ENCODE data around the gene TRAF6.
A peak's percentile ranks its signal among the peaks of the same experiment; 100 is the strongest.
"Not testable (repeated sequence)": the region's sequence is repeated elsewhere in the genome, so short reads cannot be mapped to it uniquely, and the experiment has no call there.

Gene TRAF6

DNA sequence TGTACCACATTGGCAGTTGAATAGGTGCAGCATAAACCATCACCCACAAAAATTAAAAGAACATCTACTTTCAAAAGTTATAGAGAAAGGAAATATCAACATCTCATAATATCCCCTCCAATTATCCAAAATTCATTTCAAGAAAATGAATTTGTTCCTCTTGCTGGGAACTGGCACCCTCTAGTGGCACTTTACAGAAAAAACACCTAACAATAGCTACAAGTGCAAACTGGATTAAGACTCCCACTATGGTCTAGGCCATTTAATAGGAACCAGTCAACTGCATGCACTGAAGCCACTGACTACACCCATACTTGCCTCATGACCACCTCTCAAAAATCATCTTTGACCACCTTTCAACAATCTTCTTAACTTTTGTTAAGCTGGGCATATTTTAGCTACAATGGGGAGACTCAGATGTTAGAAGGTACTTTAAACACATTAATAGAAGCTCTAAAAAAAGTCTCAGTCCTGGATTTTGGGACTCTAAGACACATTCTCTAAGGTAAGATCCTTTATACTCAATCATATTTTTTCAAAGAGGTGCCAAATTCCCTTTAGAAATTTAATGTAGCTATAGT lies 17.3 kb downstream of the TRAF6 start:
- no peak for DNase-seq (ENCODE audit: low spot score)

DNA sequence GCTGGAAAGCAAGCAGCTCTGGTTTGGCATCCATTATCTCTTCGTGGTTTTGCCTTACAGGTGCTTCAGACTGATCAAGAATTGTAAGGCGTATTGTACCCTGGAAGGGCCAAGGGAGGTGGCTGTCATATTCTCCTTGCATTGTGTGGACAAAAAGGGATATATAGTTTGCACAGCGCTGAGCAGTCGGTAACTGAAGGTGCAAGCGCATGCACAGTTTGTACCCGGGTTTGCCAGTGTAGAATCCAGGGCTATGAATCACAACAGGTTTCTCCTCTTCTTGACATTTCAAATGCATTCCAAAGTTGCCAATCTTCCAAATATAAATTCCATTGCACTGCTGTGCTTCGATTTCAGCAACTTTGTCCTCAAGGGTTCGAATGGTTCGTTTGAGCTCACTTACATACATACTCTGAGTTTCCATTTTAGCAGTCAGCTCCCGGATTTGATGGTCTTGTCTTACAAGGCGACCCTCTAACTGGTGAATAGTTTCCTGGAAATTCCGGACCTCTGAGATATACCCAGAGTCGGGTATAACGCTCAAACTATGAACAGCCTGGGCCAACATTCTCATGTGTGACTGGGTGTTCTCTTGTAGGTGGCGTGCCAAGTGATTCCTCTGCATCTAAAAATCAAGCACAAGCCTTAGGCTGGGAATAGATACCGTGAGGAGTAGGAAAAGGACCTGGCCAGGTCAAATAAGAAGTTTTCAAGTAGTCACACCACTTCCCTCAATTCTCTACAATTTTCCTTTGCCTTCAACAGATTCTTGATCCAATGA lies 19.9 kb downstream of the TRAF6 start:
- DNase-seq (ENCODE audit: low spot score) = no peak

DNA sequence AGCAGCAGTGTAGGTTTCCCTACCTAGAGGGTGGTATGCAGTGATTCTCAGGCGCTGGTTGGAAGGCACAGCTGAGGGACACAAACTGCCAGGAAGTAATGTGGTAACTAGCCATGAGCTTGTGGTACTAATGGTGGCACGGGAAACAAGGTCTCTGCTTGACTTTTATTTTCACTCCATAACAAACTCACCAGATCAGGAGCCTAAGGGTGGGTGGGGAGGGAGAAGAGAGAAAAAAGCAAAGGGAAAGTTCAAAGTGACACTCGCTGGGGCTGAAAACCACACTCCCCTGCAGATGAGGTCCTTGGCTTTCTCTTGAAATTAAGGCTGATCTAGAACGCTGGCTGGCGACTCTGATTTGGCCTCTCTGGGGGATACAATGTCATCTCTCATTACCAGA lies 22.0 kb downstream of the TRAF6 start:
- no peak for DNase-seq (ENCODE audit: low spot score)

DNA sequence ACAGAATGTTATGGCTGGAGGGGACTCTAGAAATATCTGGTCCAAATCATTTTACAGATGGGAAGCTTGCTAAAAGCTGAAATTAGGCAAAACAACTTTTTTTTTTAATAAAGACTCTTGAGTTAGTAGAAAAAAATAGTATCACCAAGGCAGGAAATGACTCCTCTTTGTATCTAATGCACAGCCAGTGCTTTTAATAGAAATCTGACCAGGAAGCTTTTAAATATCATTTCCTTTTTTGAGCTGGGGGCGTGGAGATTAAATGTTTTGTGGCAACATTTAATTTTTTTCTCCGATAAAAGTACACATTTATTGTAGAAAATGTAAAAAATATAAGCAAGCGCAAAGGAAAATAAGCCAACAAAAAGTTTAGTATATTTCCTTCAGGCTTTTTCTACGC lies 22.5 kb downstream of the TRAF6 start:
- no peak for DNase-seq (ENCODE audit: low spot score)

DNA sequence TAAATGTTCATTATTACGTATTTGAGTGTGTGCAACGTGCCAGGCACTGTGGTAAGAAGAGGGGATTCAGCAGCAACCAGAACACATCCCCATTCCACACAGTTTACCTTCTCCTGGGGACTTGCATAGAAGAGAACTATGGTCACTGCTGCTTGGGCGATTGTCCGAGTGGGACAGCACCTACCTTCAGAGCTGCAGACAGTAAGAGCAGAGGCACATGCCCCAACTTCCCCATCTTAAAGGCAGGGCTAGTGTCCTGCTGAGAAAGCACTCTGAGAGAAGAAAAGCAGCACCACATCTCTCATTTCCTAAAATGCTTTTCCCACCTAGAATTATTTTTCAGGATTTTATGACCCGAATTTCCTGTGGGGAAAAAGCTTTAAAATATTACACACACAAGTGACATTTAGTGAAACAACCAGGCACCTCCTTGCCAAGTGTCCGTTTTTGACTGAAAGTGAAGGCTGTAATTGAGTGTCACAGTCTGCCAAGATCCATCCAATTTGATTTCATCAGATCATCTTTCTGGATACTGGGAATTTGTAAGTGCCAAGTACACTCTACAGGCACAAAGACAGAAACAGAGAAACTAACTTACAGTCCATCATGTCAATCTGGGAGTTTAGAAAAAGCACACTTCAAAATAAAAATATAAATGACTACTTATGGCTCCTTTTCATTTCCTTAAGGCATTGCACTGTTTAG lies 24.6 kb downstream of the TRAF6 start:
- DNase-seq (ENCODE audit: low spot score) = no peak

DNA sequence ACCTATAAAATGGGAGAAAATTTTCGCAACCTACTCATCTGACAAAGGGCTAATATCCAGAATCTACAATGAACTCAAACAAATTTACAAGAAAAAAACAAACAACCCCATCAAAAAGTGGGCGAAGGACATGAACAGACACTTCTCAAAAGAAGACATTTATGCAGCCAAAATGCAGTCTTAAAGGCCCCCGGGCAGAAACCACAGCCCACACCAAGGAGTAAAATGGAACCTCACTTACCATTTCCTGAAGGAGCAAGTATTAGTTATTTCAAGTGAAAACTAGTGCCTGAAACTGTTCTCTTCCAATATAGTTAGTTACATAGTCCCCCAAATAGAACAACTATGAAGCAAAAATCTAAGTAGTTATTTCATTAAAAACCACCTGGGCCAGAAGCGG lies 27.0 kb downstream of the TRAF6 start:
- not testable (repeated sequence) for DNase-seq (ENCODE audit: low spot score)

DNA sequence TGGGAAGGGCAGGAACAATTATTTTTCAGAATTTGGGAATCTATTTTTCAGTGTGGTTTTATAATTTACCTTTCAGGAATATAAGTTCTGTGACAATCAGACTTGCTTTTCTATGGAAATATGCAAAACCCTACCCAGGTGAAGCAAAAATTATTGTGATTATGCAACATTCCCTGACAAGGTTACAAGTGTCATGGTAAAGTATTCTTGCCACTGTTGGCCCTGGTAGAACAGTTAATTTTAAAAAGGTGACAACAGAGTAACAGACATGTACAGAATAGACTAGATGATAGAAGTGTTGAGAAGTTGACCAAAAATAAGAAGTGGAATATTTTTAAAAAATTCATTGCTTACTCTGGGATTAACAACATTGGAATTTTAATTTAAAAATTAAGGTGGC lies 29.2 kb downstream of the TRAF6 start:
- DNase-seq (ENCODE audit: low spot score) = no peak

DNA sequence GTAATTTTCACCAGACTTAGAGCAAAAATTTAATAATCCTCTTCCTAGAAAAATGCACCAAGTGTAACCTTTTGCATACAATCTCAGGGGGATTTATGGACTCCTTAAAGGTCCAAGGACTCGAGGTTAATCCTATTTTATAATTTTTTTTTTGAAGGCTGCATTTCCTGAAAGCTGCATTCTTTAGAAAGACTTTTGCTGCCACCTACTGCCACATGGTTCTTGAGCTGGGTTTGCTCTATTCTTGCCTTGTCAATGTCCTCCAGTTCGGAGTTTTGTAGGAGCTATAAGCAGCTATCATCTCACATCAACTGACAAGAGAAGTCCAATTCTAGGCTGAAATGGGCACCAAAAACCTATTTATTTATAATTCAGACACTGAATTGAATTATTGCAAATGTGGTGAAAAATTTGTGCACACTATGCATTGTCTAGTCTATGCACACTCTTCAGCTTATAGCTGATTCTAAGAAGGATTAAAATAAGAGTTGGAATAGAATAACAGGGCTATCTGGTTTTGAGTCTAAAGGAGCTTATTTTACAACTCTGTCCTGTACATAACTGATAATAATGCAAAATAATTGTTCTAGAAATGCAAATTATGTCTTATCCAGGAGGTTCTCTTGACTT lies 31.3 kb downstream of the TRAF6 start:
- peak; percentile 64 for DNase-seq (ENCODE audit: low spot score)

DNA sequence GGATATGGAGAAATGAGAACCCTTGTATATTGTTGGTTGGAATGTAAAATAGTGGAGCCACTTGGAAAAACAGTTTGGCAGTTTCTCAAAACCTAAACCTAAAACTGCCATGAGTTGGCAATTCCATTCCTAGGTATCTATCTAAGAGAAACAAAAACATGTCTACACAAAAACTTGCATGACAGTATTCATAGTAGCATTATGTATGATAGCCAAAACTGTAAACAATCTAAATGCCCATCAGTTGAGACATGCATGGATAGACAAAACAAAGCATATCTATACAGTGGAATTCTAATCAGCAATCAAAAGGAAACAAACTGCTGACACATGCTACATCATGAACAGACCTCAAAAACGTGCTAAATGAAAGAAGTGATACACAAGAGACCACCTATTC lies 34.9 kb downstream of the TRAF6 start:
- no peak for DNase-seq (ENCODE audit: low spot score)

DNA sequence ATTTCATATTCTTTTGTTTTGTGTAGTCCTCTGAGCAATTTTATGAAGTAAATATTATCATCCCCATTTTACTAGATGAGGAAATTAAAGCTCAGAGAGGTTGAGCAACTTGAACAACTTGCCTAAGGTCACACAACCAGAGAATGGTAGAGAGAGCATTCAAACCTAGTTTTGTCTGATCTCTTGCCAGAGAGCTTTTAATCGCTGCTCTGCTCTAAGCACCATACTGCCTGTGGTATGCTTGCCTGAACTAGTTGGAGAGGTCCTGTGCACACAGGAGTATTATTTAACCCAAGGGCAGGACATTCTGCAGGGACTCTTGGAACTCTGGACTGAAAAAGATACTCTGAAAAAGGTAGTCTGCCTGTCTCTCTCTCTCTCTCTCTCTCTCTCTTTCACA lies 38.5 kb downstream of the TRAF6 start:
- no peak for DNase-seq (ENCODE audit: low spot score)

DNA sequence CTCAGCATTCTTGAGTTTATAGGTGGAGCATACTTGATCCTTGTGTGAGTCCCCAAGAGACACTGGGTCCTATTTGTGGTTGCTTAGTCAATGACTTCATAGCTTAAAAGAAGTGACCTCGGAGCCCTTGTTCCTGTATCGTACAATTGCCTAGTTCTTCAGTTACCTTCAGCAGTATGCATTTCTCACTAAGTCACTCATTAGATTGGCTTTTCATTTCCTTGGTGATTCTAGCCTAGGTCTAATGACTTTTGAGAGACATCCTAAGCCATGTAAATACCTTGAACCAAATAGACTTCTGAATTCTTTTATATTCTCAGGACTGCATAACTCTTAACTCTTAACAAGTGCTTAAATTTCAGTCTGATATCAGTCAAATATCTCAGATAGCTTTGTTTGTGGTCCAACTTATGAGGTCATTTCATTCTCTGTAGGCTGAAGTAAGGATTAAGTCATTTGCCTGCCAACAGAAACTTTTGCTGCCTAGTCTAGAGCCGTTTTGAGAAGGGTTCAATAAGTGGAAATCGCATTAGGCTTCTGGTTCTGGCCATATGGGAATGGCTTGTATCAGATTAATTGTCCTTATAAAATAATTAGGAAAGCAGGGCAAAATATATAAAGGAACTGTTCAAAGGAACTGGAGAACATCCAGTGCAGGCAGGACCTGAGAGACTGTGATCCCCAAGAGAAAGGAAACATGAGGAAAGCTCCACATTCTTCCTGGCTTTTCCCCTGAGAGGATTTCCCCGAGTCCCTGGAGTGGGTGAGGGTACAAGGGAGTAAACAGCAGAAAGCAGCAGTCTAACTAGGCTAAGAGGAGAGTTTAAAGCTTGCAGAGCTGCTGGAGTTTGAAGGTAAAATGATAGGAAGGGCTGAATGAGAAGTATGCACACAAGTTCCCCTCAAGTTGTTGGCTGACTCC lies 39.9 kb downstream of the TRAF6 start:
- DNase-seq (ENCODE audit: low spot score) = no peak

DNA sequence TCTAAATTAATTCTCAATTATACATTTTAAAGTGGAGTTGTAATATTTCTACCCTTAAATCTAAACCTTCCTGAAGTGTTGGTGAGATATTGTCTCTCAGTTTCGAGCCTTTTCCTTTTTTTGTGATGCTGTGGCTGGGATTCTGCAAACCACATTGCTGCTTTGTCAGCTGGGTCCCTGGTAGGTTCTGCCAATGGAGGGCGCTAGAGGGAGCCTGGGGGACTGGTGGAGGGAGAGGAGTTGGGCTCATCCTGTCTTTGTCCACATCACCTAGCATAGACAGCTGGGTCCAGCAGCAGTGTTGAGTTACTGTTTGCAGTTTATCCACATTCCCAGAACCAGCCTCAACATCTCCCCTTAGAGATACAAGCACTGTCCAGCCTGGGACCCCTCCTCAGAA lies 41.0 kb downstream of the TRAF6 start:
- DNase-seq (ENCODE audit: low spot score) = no peak

DNA sequence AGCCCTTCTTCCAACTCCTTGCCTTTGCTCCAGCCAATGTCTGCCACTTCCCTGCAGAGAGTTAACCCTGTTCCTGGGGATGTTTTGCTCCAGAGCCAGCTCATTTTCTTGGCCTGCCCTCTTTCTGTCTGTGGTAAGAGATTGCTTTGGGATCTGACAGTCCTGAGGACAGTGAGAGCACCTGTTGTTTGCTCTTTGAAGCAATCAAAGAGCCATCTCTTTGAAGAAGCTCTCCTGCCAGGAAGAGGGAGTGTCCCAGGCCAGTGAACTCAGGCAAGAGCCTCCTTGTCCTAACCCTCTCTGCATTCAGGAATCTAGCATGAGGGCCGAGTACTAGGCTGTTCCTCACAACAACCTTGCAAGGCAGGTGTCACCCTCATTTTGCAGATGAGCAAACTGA lies 42.2 kb downstream of the TRAF6 start:
- no peak for DNase-seq (ENCODE audit: low spot score)

DNA sequence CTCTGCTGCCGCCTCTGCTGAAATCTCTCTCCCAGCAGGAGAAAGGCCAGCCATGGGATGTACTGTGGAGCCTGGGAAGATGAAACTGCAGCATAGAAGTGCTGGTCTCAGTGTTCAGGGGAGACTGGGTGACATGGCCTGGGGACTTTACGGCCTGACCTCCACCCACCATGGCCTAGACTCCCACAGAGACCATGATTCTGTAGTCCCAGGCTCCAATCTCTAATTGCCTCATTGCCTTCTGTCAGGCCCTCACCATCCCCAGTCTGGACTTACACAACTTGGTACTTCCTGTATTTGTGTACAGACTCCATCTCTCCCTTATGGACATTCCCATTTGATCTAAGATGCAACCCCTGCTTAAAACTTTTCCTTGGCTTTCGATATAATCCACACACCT lies 43.1 kb downstream of the TRAF6 start:
- no peak for DNase-seq (ENCODE audit: low spot score)

DNA sequence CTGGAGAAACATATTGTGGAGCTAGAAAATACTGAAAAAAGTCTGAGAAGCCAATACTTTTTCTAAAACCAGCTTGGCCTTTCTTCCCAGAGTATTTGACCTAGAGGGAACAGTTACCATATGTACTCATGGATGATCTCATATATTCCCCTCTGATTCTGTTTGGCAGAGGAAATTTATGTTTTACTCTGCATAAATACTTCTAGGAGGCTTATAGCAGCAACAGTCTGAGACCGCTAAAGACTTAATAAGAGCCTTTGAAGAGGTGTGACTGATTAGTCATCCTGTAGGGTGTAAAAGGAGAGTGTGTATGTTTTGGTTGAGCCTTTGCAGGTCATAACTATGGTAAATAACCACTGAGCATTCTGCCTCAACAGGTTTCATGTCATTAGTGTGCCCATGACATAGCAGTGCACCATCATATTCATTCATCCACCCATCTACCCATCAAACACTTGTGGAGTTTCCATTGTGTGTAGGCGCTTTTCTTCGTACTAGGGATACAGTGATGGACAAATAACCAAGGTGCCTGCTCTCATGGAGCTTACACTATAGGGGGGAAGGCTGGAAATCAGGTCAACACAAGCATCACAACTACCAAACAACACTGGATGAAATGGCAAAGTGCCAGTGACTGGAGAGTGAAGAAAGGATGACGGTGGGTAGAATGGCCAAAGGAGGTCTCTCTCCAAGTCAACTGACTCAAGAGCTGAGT lies 44.5 kb downstream of the TRAF6 start:
- DNase-seq (ENCODE audit: low spot score) = no peak

DNA sequence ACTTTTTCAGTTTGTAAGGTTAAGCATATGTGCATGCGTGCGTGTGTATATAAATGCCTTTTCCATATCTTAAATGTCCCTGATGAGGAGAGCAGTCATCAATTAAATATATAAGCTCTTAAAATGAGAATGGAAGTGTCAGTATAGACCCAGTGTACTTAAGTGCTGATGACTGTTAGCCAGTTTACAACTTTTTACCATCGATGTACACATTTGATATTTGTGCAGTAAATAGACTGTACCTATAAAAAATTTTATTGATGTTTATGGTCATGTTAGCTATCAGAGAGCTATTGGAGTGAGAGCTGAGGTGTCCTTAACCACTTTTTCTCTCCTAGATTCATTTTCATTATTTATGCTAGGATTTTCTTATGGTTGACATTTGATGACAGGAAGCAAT lies 45.4 kb downstream of the TRAF6 start:
- DNase-seq (ENCODE audit: low spot score) = no peak

DNA sequence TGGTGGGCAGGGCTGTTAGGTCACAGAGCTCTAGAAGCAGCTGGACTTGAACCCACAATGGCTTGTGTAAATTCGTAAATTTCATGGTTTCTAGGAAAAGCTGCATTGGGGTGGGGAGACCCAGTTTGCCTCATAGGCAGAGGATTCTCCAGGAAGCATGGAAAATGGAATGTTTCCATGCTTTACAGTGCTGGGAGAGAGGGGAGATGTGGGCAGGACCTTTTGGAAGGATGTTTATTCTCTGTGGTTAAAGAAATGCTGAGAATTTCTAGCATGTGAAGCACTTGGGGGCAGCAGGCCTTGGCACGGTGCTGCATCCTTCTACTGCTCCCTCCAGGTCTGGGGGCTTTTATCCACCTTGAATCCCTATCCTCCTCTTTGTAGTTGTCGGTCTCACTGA lies 46.3 kb downstream of the TRAF6 start:
- DNase-seq (ENCODE audit: low spot score) = no peak

DNA sequence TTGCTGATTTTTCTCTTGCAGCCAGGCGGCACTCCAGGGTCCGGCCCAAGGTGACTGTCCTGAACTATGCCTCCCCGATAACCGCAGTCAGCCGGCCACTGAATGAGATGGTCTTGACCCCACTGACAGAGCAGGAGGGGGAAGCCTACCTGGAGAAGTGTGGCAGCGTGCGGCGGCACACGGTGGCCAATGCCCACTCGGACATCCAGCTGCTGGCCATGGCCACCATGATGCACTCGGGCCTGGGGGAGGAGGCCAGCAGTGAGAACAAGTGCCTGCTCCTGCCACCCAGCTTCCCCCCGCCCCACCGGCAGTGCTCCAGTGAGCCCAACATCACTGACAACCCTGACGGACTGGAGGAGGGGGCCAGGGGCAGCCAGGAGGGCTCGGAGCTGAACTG lies 47.8 kb downstream of the TRAF6 start:
- DNase-seq (ENCODE audit: low spot score) = no peak

DNA sequence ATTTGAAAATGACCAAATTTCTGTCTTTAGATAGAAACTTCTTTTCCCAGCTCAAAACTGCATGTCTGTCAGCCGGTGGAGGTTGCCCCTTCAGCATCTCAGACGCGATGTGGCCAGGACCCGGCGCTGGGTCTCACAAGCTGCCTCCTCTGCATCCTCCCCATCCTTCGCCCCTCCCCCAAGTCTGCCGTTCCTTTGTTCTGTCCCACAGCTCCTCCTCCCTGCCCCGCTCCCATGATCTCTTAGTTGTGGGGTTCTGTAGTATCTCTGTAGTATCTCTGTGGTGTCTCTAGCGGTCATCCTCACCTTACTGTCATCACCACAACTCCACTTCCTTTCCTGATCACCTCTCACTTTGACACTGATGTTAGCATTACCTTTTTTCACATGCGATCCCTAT lies 49.9 kb downstream of the TRAF6 start:
- no peak for DNase-seq (ENCODE audit: low spot score)

DNA sequence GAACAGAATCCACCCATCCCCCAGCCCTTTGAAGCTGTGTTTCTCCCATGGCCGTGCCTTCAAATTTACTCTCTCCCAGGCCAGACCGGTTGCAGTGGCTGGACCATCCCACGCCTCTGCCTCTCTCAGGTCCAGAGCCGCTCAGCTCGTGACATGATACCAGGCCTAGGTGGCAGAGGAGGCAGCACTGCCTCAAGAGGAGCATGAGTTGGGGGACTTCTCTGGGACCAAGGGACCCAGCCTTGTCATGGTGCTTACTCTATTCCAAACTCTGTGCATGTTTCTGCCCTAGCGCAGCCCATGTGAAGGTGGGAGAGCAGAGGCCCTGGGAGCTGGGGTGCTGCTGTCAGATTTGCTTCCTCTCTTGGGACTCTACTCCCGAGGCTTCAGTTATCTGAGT lies 51.0 kb downstream of the TRAF6 start:
- no peak for DNase-seq (ENCODE audit: low spot score)

All from putamen (tissue), 1 donor.